Right kidney (tissue), 9 donors: ENCODE measurements around the gene LRRC39.
"Not testable (repeated sequence)": the region's sequence is repeated elsewhere in the genome, so short reads cannot be mapped to it uniquely, and the experiment has no call there.

Experiments used
- DNase-seq: peaks from one replicate; pipeline ENCODE4 v3.0.0-alpha.2; 2016
- long read RNA-seq, 8 donors: transcript quantifications; one replicate each; lab custom pipeline, GENCODE V29; 2026

Gene LRRC39
- long read RNA-seq, donor 1 = 0 reads
- long read RNA-seq, donor 2, partial matches to known transcripts = 19 of 19 reads
- long read RNA-seq, donor 2, other reads (novel, unspliced or antisense) = 0 of 19 reads
- long read RNA-seq, donor 3 = 0 reads
- long read RNA-seq, donor 4 = 0 reads
- long read RNA-seq, donor 5 = 0 reads
- long read RNA-seq, donor 6 = 0 reads
- long read RNA-seq, donor 7 = 0 reads
- long read RNA-seq, donor 8, partial matches to known transcripts = 6 of 6 reads
- long read RNA-seq, donor 8, other reads (novel, unspliced or antisense) = 0 of 6 reads

GRCh38 chr1:100178091-100178490 lies at the start of gene LRRC39:
Gene LRRC39 (minus strand): TSS chr1:100178256. CDS start chr1:100168516, 9,740 bp downstream.
- DNase-seq = no peak

- no peak for DNase-seq
Observed at GRCh38 chr1:100222428-100222827, 44.4 kb upstream of the LRRC39 start.

GRCh38 chr1:100219883-100220282 lies 41.8 kb upstream of the LRRC39 start:
- no peak for DNase-seq

GRCh38 chr1:100219457-100219856 lies 41.4 kb upstream of the LRRC39 start:
- no peak for DNase-seq

- no peak for DNase-seq
Observed at GRCh38 chr1:100217834-100218233, 39.8 kb upstream of the LRRC39 start.

GRCh38 chr1:100215101-100215500 lies 37.0 kb upstream of the LRRC39 start:
- DNase-seq = no peak

- DNase-seq = no peak
Observed at GRCh38 chr1:100213141-100213540, 35.1 kb upstream of the LRRC39 start.

- no peak for DNase-seq
Observed at GRCh38 chr1:100206301-100206700, 28.2 kb upstream of the LRRC39 start.

GRCh38 chr1:100205593-100205992 lies 27.5 kb upstream of the LRRC39 start:
- not testable (repeated sequence) for DNase-seq

- not testable (repeated sequence) for DNase-seq
Observed at GRCh38 chr1:100205103-100205502, 27.0 kb upstream of the LRRC39 start.

GRCh38 chr1:100202703-100203102 lies 24.6 kb upstream of the LRRC39 start:
- DNase-seq = not testable (repeated sequence)

- not testable (repeated sequence) for DNase-seq
Observed at GRCh38 chr1:100200060-100200459, 22.0 kb upstream of the LRRC39 start.

GRCh38 chr1:100198596-100198995 lies 20.5 kb upstream of the LRRC39 start:
- no peak for DNase-seq

GRCh38 chr1:100188617-100189016 lies 10.6 kb upstream of the LRRC39 start:
- DNase-seq = peak; percentile 45

- no peak for DNase-seq
Observed at GRCh38 chr1:100187912-100188311, 9.9 kb upstream of the LRRC39 start.

GRCh38 chr1:100184536-100184935 lies 6.5 kb upstream of the LRRC39 start:
- DNase-seq = no peak

- DNase-seq = no peak
Observed at GRCh38 chr1:100183370-100183769, 5.3 kb upstream of the LRRC39 start.

GRCh38 chr1:100177295-100178041 lies 588 bp downstream of the LRRC39 start:
- no peak for DNase-seq

- no peak for DNase-seq
Observed at GRCh38 chr1:100168051-100168450, 10.0 kb downstream of the LRRC39 start.

- no peak for DNase-seq
Observed at GRCh38 chr1:100164702-100165101, 13.4 kb downstream of the LRRC39 start.

GRCh38 chr1:100164216-100164615 lies 13.8 kb downstream of the LRRC39 start:
- DNase-seq = no peak

GRCh38 chr1:100162881-100163280 lies 15.2 kb downstream of the LRRC39 start:
- DNase-seq = no peak

GRCh38 chr1:100152271-100152670 lies 25.8 kb downstream of the LRRC39 start:
- no peak for DNase-seq

GRCh38 chr1:100151679-100152078 lies 26.4 kb downstream of the LRRC39 start:
- no peak for DNase-seq
